GM12864 (cell line): ENCODE data around the gene METTL15.
"Not testable (repeated sequence)": the region's sequence is repeated elsewhere in the genome, so short reads cannot be mapped to it uniquely, and the experiment has no call there.

Experiments used
- DNase-seq: peaks from one replicate; pipeline ENCODE4 v3.0.0-alpha.2; 2011; ENCODE audit warnings: low read depth
- H3K4me3 ChIP-seq: 2 replicates; pipeline ENCODE4 v1.5.1; 2011; ENCODE audit warnings: mild to moderate bottlenecking, low read depth, low read length, control low read depth
- TF ChIP-seq, protein P1 (sequence below): IDR thresholded peaks from 2 replicates; pipeline ENCODE4 v1.5.1; 2011; ENCODE audit warnings: low read depth, mild to moderate bottlenecking, moderate library complexity, low read length, control low read depth, inconsistent platforms; ENCODE audit errors: missing control alignments

METTL15 gene

DNA sequence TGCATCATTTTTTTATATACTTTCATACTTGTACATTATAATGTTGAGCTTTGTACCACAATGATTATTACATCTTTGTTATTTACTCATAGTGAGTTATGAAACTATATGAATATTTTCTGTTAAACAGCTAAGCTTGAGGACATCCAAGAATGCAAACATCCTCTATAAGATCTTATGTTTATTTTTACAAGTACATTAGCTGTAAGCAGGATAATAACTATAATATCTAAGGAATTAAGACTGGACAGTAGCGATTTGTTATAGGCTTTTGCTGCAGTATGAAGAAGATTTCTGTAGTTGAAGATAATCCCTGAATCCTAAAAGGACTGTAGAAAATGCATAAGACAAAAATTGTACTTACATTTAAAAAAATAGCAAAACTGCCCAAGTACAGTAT lies 176.0 kb downstream of the METTL15 start:
- TF ChIP-seq, protein P1, sequence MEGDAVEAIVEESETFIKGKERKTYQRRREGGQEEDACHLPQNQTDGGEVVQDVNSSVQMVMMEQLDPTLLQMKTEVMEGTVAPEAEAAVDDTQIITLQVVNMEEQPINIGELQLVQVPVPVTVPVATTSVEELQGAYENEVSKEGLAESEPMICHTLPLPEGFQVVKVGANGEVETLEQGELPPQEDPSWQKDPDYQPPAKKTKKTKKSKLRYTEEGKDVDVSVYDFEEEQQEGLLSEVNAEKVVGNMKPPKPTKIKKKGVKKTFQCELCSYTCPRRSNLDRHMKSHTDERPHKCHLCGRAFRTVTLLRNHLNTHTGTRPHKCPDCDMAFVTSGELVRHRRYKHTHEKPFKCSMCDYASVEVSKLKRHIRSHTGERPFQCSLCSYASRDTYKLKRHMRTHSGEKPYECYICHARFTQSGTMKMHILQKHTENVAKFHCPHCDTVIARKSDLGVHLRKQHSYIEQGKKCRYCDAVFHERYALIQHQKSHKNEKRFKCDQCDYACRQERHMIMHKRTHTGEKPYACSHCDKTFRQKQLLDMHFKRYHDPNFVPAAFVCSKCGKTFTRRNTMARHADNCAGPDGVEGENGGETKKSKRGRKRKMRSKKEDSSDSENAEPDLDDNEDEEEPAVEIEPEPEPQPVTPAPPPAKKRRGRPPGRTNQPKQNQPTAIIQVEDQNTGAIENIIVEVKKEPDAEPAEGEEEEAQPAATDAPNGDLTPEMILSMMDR, result no peak
- DNase-seq, result no peak
- no peak overlapping the region for H3K4me3 ChIP-seq

DNA sequence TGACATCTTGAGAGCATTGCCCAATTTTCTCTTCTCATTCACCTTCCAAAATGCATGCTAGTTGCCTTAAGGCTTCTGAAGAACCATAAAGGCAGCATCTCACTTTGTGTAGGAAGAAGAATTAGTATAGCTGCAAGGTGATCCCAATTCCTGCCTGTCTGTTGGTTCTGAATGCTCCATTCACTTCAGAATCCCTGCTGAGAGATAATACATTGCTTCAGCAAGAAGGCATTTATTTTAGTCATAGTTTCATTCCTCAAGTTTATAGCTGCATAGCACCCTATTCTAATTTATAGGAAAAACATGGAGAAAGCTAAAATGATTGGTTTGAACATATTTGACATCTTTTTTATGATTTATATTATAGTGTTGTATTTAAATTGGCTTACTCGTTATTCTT lies 181.3 kb downstream of the METTL15 start:
- DNase-seq, result no peak
- TF ChIP-seq, protein P1, result no peak

DNA sequence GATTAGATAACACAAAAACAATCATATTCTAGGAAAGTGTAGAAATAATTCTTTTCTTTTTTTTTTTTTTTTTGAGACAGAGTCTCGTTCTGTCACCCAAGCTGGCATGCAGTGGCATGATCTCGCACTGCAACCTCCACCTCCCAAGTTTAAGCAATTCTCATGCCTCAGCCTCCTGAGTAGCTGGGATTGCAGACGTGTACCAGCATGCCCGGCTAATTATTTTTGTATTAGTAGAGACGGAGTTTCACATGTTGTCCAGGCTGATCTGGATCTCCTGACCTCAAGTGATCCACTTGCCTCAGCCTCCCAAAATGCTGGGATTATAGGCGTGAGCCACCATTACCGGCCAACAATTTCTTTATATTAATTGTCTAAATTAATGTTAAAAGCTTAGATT lies 182.8 kb downstream of the METTL15 start:
- not testable (repeated sequence) for H3K4me3 ChIP-seq, DNase-seq

More for the DNA sequence above, 181.3 kb downstream of the METTL15 start:
- no peak overlapping the region for H3K4me3 ChIP-seq

DNA sequence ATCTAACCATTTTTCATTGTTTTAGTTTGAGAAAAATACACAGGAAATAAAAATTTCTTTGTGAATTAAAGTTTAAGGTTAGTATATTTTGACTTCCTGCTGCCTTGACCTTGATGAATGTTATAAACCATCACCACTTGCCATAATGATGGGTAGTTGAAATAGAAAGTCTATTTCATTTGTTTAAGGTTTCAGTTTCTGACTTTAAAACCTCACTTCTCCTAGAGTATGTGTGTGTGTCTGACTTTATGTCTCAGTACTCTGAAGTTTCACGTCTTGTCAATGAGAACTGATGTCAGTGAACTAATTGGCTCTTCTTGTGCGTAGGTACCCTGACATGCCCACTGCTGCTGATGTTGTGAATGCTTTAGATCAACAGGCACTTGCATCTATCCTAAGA lies 188.2 kb downstream of the METTL15 start:
- H3K4me3 ChIP-seq, result no peak overlapping the region
- TF ChIP-seq, protein P1, result no peak
- peak; percentile 10 for DNase-seq

DNA sequence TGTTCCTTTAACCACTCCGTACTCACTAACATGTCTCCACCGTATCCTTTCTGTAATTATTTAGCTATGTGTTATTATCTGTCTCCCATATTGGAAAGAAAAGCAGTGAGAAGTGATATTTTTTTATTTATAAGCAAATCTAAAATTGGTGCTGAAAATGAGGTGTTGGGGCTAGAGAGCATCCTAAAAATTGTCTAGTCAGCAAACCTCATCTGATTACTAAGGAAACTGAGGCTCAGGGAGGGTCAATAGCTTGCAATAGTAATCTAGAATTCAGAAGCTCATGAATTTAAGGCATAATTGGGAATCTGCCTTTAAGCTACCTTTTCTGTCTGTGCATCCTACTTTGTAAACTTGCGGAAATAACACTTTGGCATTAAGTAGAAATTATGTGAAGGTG lies 190.0 kb downstream of the METTL15 start:
- TF ChIP-seq, protein P1, result no peak
- no peak overlapping the region for H3K4me3 ChIP-seq
- DNase-seq, result no peak

DNA sequence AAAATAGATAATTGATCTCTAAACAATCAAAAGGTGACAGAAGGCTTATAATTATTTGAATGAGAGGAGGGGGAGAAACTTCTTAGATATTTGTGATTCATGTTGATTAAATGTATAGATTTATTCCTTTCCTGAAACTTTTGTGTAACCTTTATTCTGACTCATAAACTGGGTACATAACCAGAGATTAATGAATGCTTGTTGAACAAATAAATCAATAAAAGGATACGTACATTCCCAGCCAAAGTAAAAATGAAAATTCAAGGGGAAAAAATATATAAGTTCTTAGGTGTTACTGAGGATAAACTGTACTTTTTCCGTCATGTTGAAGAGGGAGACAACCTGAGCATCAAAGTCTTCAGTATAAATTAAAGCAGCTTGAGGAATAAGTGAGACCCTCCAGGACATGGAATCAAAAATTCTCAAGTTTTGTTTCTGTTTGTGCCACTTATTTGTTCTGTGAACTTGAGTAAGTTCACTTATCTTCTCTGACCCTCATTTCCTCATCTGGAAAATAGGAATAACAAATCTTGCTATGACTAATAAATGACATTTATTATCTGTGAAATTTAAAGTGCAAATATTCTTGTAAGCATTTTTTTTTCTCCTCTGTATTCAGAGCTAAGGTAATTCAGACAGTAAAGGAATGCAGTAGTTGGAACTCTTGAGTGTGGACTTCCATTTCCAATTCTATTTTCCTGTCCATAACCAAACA lies 195.4 kb downstream of the METTL15 start:
- H3K4me3 ChIP-seq, result no peak overlapping the region
- DNase-seq, result no peak
- TF ChIP-seq, protein P1, result no peak

DNA sequence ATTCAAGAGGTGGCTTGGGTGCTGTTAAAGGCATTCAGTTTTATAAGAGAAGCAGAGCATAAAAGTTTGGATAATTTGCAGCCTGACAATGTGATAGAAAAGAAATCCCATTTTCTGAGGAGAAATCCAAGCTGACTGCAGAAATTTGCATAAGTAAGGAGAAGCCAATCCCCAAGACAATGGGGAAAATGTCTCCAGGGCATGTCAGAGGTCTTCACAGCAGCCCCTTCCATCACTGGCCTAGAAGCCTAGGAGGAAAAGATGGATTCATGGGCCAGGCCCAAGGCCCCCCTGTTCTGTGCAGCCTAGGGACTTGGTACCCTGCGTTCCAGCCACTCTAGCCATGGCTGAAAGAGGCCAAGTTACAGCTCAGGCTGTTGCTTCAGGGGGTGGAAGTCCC lies 207.3 kb downstream of the METTL15 start:
- no peak for DNase-seq
- TF ChIP-seq, protein P1, result no peak
- H3K4me3 ChIP-seq, result no peak overlapping the region
